GM19455 (cell line): ENCODE results near the gene LARP1.
A peak's percentile ranks its signal among the peaks of the same experiment; 100 is the strongest.
"Not testable (repeated sequence)": the region's sequence is repeated elsewhere in the genome, so short reads cannot be mapped to it uniquely, and the experiment has no call there.

Experiments used
- ATAC-seq: cut with Tn5 transposase; IDR thresholded peaks from one replicate; pipeline ENCODE4 v1.9.1; 2021; ENCODE audit not compliant: unreplicated experiment

LARP1 gene

GRCh38 chr5:154755361-154756008 lies at the start of gene LARP1:
TSS of gene LARP1 (plus strand) at chr5:154755377. CDS start at chr5:154755758, 381 bp downstream.
- ATAC-seq = peak; percentile 17

GRCh38 chr5:154706416-154706815 lies 48.8 kb upstream of the LARP1 start:
- ATAC-seq = no peak

GRCh38 chr5:154707641-154708040 lies 47.5 kb upstream of the LARP1 start:
- no peak for ATAC-seq

GRCh38 chr5:154708207-154708606 lies 47.0 kb upstream of the LARP1 start:
- no peak for ATAC-seq

GRCh38 chr5:154708846-154709245 lies 46.3 kb upstream of the LARP1 start:
- ATAC-seq = no peak

GRCh38 chr5:154709368-154710305 lies 45.5 kb upstream of the LARP1 start:
- ATAC-seq = no peak

GRCh38 chr5:154712518-154713437 lies 42.4 kb upstream of the LARP1 start:
- no peak for ATAC-seq

- ATAC-seq = no peak
Observed at GRCh38 chr5:154713615-154714125, 41.5 kb upstream of the LARP1 start.

GRCh38 chr5:154714266-154714986 lies 40.8 kb upstream of the LARP1 start:
- peak; percentile 88 for ATAC-seq

GRCh38 chr5:154721481-154722058 lies 33.6 kb upstream of the LARP1 start:
- no peak for ATAC-seq

GRCh38 chr5:154722097-154722496 lies 33.1 kb upstream of the LARP1 start:
- no peak for ATAC-seq

GRCh38 chr5:154722936-154723335 lies 32.2 kb upstream of the LARP1 start:
- ATAC-seq = no peak

- ATAC-seq = no peak
Observed at GRCh38 chr5:154723740-154724505, 31.3 kb upstream of the LARP1 start.

- ATAC-seq = no peak
Observed at GRCh38 chr5:154727361-154727760, 27.8 kb upstream of the LARP1 start.

GRCh38 chr5:154728939-154729588 lies 26.1 kb upstream of the LARP1 start:
- no peak for ATAC-seq

GRCh38 chr5:154729613-154730012 lies 25.6 kb upstream of the LARP1 start:
- ATAC-seq = no peak

GRCh38 chr5:154730761-154731160 lies 24.4 kb upstream of the LARP1 start:
- ATAC-seq = not testable (repeated sequence)

GRCh38 chr5:154732212-154732611 lies 23.0 kb upstream of the LARP1 start:
- no peak for ATAC-seq
